HG02885 (cell line): ENCODE data around the gene SMCHD1.
"Not testable (repeated sequence)": the region's sequence is repeated elsewhere in the genome, so short reads cannot be mapped to it uniquely, and the experiment has no call there.

ENCODE experiments used
- ATAC-seq: cut with Tn5 transposase; IDR thresholded peaks from one replicate; pipeline ENCODE4 v1.9.1; 2021; ENCODE audit warnings: mild to moderate bottlenecking; ENCODE audit not compliant: unreplicated experiment, poor library complexity

SMCHD1 gene

GRCh38 chr18:2656981-2657512, 1.5 kb downstream of the SMCHD1 start:
- no peak for ATAC-seq

GRCh38 chr18:2657788-2658458, 2.4 kb downstream of the SMCHD1 start:
- no peak for ATAC-seq

- not testable (repeated sequence) for ATAC-seq
Measured at GRCh38 chr18:2660849-2661248, 5.3 kb downstream of the SMCHD1 start.

- not testable (repeated sequence) for ATAC-seq
Measured at GRCh38 chr18:2662288-2662687, 6.8 kb downstream of the SMCHD1 start.

- ATAC-seq, result peak; percentile 43
Measured at GRCh38 chr18:2662990-2663389, 7.5 kb downstream of the SMCHD1 start.

- ATAC-seq, result no peak
Measured at GRCh38 chr18:2672410-2672809, 16.9 kb downstream of the SMCHD1 start.

GRCh38 chr18:2672872-2673271, 17.3 kb downstream of the SMCHD1 start:
- ATAC-seq, result no peak

- not testable (repeated sequence) for ATAC-seq
Measured at GRCh38 chr18:2678933-2679332, 23.4 kb downstream of the SMCHD1 start.

- ATAC-seq, result no peak
Measured at GRCh38 chr18:2680216-2680792, 24.8 kb downstream of the SMCHD1 start.

- no peak for ATAC-seq
Measured at GRCh38 chr18:2681993-2682603, 26.6 kb downstream of the SMCHD1 start.

GRCh38 chr18:2683055-2683454, 27.5 kb downstream of the SMCHD1 start:
- no peak for ATAC-seq

- ATAC-seq, result no peak
Measured at GRCh38 chr18:2686349-2686968, 30.9 kb downstream of the SMCHD1 start.

GRCh38 chr18:2687390-2688001, 32.0 kb downstream of the SMCHD1 start:
- ATAC-seq, result peak; percentile 64

- ATAC-seq, result no peak
Measured at GRCh38 chr18:2692508-2692907, 37.0 kb downstream of the SMCHD1 start.

- ATAC-seq, result no peak
Measured at GRCh38 chr18:2697184-2697583, 41.7 kb downstream of the SMCHD1 start.

- ATAC-seq, result no peak
Measured at GRCh38 chr18:2699001-2699400, 43.5 kb downstream of the SMCHD1 start.

GRCh38 chr18:2704541-2704940, 49.0 kb downstream of the SMCHD1 start:
- ATAC-seq, result no peak

- no peak for ATAC-seq
Measured at GRCh38 chr18:2706903-2707302, 51.4 kb downstream of the SMCHD1 start.

- ATAC-seq, result no peak
Measured at GRCh38 chr18:2707551-2708168, 52.1 kb downstream of the SMCHD1 start.

GRCh38 chr18:2709316-2709715, 53.8 kb downstream of the SMCHD1 start:
- no peak for ATAC-seq
